KOPT-K1 (cell line): ENCODE measurements around the gene XRN2.
A peak's percentile ranks its signal among the peaks of the same experiment; 100 is the strongest.

Experiments
- H3K27ac ChIP-seq: fragments of 200-600 bp; sonication (generic); 2 replicates; pipeline ENCODE4 v1.5.1; 2016; ENCODE audit warnings: antibody characterized with exemption, mild to moderate bottlenecking, low read depth, low read length; ENCODE audit not compliant: poor library complexity, severe bottlenecking
- H3K36me3 ChIP-seq: fragments of 200-600 bp; sonication (generic); 2 replicates; pipeline ENCODE4 v1.5.1; 2017; ENCODE audit warnings: antibody characterized with exemption, mild to moderate bottlenecking, low read length, moderate library complexity; ENCODE audit not compliant: insufficient read depth
- H3K9me3 ChIP-seq: fragments of 200-600 bp; sonication (generic); 2 replicates; pipeline ENCODE4 v1.5.1; 2017; ENCODE audit warnings: antibody characterized with exemption, low read length, mild to moderate bottlenecking; ENCODE audit not compliant: insufficient read depth, poor library complexity, severe bottlenecking

Gene XRN2

GRCh38 chr20:21303061-21303871 lies at the start of gene XRN2:
TSS of gene XRN2 (plus strand) at chr20:21303331. CDS start at chr20:21303399, 68 bp downstream.
- Histone ChIP-seq H3K36me3 (peaks cover 12% of the 10 kb centered on the region), H3K9me3 (peaks cover 4% of the 10 kb centered on the region), H3K27ac (peak within 1 kb of the TSS; percentile 91)

- Histone ChIP-seq H3K27ac (no peak overlapping the region), H3K36me3 (no peaks in the 10 kb centered on the region), H3K9me3 (no peaks in the 10 kb centered on the region)
Measured at GRCh38 chr20:21257192-21257591, 45.9 kb upstream of the XRN2 start.

GRCh38 chr20:21258411-21258810 lies 44.7 kb upstream of the XRN2 start:
- Histone ChIP-seq H3K9me3 (no peaks in the 10 kb centered on the region), H3K36me3 (no peaks in the 10 kb centered on the region), H3K27ac (no peak overlapping the region)

- Histone ChIP-seq H3K9me3 (no peaks in the 10 kb centered on the region), H3K27ac (no peak overlapping the region), H3K36me3 (no peaks in the 10 kb centered on the region)
Measured at GRCh38 chr20:21259346-21259745, 43.8 kb upstream of the XRN2 start.

- Histone ChIP-seq H3K36me3 (no peaks in the 10 kb centered on the region), H3K27ac (no peak overlapping the region), H3K9me3 (peaks cover 11% of the 10 kb centered on the region)
Measured at GRCh38 chr20:21262812-21263211, 40.3 kb upstream of the XRN2 start.

- Histone ChIP-seq H3K36me3 (no peaks in the 10 kb centered on the region), H3K27ac (no peak overlapping the region), H3K9me3 (peaks cover 11% of the 10 kb centered on the region)
Measured at GRCh38 chr20:21265261-21266190, 37.6 kb upstream of the XRN2 start.

GRCh38 chr20:21266191-21266536 lies 37.0 kb upstream of the XRN2 start:
- no peak overlapping the region for H3K27ac ChIP-seq
- H3K9me3 ChIP-seq = peaks cover 11% of the 10 kb centered on the region
- H3K36me3 ChIP-seq = no peaks in the 10 kb centered on the region

GRCh38 chr20:21269772-21270171 lies 33.4 kb upstream of the XRN2 start:
- Histone ChIP-seq H3K36me3 (no peaks in the 10 kb centered on the region), H3K9me3 (peaks cover 11% of the 10 kb centered on the region), H3K27ac (no peak overlapping the region)

GRCh38 chr20:21270806-21271205 lies 32.3 kb upstream of the XRN2 start:
- H3K9me3 ChIP-seq = peaks cover 11% of the 10 kb centered on the region
- no peaks in the 10 kb centered on the region for H3K36me3 ChIP-seq
- H3K27ac ChIP-seq = no peak overlapping the region

- Histone ChIP-seq H3K27ac (no peak overlapping the region), H3K9me3 (peaks cover 4% of the 10 kb centered on the region), H3K36me3 (no peaks in the 10 kb centered on the region)
Measured at GRCh38 chr20:21272279-21272678, 30.9 kb upstream of the XRN2 start.

- H3K9me3 ChIP-seq = peaks cover under 1% of the 10 kb centered on the region
- H3K27ac ChIP-seq = no peak overlapping the region
- H3K36me3 ChIP-seq = no peaks in the 10 kb centered on the region
Measured at GRCh38 chr20:21272679-21273078, 30.5 kb upstream of the XRN2 start.

- Histone ChIP-seq H3K36me3 (no peaks in the 10 kb centered on the region), H3K27ac (no peak overlapping the region), H3K9me3 (no peaks in the 10 kb centered on the region)
Measured at GRCh38 chr20:21273755-21274386, 29.3 kb upstream of the XRN2 start.

- H3K36me3 ChIP-seq = no peaks in the 10 kb centered on the region
- no peak overlapping the region for H3K27ac ChIP-seq
- H3K9me3 ChIP-seq = no peaks in the 10 kb centered on the region
Measured at GRCh38 chr20:21278829-21279228, 24.3 kb upstream of the XRN2 start.

GRCh38 chr20:21279706-21280521 lies 23.2 kb upstream of the XRN2 start:
- no peak overlapping the region for H3K27ac ChIP-seq
- no peaks in the 10 kb centered on the region for H3K36me3 ChIP-seq
- no peaks in the 10 kb centered on the region for H3K9me3 ChIP-seq
